22Rv1 (cell line): ENCODE measurements around the gene KCTD13.

Source experiments
- ZFX ChIP-seq: fragments of 450-650 bp; IDR thresholded peaks from 2 replicates; pipeline ENCODE4 v1.6.1; 2017; ENCODE audit warnings: antibody characterized with exemption, borderline replicate concordance
- TF ChIP-seq, protein P1 (sequence below): fragments of 450-650 bp; IDR thresholded peaks from 2 replicates; pipeline ENCODE4 v1.5.1; 2017; ENCODE audit warnings: mild to moderate bottlenecking

DNA sequence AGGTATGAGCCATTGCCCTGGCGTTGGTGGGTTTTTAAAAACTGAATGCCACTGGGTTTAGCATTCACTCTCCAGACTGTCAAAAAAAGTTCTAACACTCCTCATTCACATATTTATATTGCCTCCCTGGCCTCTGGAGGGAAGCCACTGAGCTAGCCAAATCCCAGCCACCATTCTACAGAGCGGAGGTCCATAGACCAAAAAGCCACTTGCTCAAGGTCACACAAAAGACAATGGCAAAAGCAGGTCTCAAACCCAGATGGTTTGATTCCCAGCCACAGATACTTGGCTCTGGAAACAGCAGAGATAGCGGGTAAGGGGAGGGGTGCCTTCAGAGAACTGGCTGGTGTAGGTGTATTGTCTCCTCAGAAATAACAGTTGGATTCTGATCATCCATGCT lies 45.0 kb downstream of the KCTD13 start:
- TF ChIP-seq, protein P1, sequence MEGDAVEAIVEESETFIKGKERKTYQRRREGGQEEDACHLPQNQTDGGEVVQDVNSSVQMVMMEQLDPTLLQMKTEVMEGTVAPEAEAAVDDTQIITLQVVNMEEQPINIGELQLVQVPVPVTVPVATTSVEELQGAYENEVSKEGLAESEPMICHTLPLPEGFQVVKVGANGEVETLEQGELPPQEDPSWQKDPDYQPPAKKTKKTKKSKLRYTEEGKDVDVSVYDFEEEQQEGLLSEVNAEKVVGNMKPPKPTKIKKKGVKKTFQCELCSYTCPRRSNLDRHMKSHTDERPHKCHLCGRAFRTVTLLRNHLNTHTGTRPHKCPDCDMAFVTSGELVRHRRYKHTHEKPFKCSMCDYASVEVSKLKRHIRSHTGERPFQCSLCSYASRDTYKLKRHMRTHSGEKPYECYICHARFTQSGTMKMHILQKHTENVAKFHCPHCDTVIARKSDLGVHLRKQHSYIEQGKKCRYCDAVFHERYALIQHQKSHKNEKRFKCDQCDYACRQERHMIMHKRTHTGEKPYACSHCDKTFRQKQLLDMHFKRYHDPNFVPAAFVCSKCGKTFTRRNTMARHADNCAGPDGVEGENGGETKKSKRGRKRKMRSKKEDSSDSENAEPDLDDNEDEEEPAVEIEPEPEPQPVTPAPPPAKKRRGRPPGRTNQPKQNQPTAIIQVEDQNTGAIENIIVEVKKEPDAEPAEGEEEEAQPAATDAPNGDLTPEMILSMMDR = no peak
- no peak for TF ChIP-seq ZFX
